ENCODE data around the gene ZFPM1.

GRCh38 chr16:88460496-88461330, 7.6 kb downstream of the ZFPM1 start:
- no peak for TF ChIP-seq CTCF (conservative IDR thresholded peaks at IDR 0.05 in 1 of 2, IDR thresholded peaks at IDR 0.05 in 1 of 2; ENCODE audit: extremely low read depth in 1 of 2, insufficient read depth in 1 of 2, low read depth in 1 of 2, low read length in 2 of 2)
- TF ChIP-seq EZH2 (IDR thresholded peaks at IDR 0.05; ENCODE audit: borderline replicate concordance, low read length), result no peak
